NCI-H82 treated with DMSO at 0.1 percent for 48 hours (cell line): Measurements from ENCODE around the gene DCAF17.
"Not testable (repeated sequence)": the region's sequence is repeated elsewhere in the genome, so short reads cannot be mapped to it uniquely, and the experiment has no call there.

ENCODE experiments used
- DNase-seq: peaks from one replicate; lab custom pipeline; 2025; ENCODE audit not compliant: unreplicated experiment; lab: John Stamatoyannopoulos, UW

The DCAF17 gene

DNA sequence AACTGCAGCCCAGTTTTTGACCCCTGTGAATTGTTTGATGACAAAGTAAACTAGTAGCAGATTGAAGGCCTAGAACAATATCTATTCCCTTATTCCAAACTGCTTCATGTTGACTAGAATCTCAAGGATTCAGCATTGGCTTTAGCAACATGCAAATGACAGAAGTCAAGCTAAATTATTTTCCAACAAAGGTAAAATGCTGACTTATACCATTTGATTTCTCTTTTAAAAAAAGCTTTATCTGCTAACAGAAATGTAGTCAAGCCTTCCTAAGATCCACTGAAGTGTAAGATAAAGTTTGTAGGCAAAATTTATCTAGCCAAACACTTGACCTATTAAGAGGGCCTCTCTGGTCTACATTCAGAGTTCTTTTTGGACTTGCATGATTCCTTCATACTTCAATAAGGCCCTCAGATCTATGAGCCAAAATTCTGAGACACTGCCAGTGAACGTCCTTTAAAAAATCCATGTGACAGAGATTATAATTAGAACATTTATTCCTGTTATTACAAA lies 78.7 kb downstream of the DCAF17 start:
- no peak for DNase-seq

- no peak for DNase-seq
These were observed 79.7 kb downstream of the DCAF17 start for GRCh38 chr2:171513719-171514160.

- no peak for DNase-seq
These were observed 81.0 kb downstream of the DCAF17 start for GRCh38 chr2:171514908-171515582.

DNA sequence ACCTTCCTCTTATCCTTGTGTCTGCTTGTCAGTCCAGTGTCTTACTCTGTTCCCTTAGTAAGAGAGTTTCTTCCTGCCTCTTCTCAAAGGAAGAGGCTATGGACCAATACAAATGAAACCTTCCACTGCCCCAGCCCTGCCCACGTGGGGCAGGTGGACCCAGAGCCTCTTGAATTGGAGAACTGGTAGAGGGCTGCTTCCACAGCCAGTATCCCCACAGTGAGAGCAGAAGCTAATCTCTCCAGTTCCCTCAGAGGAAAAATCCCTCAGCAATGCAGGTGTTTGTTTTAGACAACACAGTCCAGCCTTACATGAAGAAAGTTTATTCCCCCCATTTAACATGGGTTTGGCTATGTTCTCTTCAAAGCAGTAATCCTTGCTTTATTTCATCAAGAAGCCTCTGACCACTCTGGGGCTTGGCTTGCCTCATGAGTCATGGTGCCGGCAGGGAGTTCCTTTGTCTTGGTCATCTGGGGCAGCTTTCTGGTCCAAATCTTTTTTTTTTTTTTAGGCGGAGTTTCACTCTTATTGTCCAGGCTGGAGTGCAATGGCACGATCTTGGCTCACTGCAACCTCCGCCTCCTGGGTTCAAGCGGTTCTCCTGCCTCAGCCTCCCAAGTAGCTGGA lies 81.8 kb downstream of the DCAF17 start:
- DNase-seq: no peak

DNA sequence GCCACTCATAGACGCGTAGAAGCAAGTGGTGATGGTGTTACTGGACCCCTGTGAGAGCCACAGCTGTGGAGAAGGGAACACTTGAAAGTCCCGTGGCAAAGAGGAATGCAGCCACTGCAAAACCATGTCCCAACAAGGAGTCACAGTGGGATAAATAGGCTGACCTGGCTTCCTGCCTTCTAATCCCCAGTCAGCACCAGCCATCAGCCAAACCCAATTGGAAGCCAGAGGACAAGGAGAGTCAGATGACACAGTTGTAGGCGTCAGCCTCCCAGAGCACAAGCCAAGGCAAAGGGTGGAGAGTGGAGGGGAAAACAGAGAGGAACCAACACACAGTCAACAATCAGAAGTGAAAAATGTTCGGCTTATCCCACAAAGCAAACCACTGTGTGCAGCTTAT lies 82.8 kb downstream of the DCAF17 start:
- DNase-seq: no peak

DNA sequence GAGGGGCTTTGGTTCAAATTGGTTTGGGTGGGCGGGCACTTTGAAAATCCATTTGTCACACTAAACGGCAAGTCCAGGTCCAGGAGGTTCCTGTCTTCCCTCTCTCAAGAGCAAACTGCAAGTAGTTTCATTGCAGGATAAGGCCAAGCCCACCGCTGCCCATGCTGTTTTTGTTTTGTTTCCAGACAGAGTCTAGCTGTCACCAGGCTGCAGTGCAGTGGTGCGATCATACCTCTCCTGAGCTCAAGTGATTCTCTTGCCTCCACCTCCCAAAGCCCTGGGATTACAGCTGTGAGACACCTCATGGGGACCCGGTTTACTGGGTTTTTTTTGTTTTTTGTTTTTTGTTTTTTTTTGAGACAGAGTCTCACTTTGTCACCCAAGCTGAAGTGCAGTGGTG lies 86.4 kb downstream of the DCAF17 start:
- DNase-seq: no peak

DNA sequence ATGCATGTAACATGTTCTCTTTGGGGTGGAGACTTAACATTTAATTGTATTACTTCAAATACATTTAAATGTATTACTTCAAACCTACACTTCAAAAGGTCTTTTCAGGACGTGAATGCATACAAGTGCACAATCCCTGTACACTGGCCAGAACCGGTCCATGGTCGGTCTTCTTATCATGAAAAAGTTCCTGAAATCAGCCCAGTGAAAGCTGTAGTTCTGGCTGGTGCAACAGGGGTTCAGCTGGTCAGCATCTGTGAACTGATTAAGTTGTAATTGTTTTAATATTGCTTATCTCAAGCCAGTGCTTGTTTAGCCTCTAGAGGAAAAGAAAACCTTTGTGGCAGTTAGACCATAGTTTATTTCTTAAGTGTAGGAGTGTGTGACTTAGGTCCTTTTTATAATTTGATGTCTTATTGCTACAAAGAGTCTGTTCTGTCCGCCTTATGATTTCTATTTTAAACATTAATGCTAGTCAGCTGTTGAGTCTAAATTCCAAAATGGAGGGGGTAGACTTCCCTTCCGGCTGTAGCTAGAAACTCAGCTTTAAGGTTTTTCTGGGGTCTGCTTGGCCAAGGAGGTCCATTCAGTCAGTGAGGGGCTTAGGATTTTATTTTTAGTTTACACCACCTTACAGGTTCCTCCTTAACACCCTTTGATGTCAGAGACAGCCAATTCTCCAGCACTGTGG lies 87.5 kb downstream of the DCAF17 start:
- DNase-seq: no peak

GRCh38 chr2:171522052-171522787 lies 88.2 kb downstream of the DCAF17 start, which contains the start of gene CYBRD1:
Gene CYBRD1, plus strand, starts transcription at chr2:171522474. Its CDS starts 72 bp downstream, at chr2:171522546.
- DNase-seq: no peak

GRCh38 chr2:171522788-171523087 lies 88.7 kb downstream of the DCAF17 start:
- DNase-seq: no peak

DNA sequence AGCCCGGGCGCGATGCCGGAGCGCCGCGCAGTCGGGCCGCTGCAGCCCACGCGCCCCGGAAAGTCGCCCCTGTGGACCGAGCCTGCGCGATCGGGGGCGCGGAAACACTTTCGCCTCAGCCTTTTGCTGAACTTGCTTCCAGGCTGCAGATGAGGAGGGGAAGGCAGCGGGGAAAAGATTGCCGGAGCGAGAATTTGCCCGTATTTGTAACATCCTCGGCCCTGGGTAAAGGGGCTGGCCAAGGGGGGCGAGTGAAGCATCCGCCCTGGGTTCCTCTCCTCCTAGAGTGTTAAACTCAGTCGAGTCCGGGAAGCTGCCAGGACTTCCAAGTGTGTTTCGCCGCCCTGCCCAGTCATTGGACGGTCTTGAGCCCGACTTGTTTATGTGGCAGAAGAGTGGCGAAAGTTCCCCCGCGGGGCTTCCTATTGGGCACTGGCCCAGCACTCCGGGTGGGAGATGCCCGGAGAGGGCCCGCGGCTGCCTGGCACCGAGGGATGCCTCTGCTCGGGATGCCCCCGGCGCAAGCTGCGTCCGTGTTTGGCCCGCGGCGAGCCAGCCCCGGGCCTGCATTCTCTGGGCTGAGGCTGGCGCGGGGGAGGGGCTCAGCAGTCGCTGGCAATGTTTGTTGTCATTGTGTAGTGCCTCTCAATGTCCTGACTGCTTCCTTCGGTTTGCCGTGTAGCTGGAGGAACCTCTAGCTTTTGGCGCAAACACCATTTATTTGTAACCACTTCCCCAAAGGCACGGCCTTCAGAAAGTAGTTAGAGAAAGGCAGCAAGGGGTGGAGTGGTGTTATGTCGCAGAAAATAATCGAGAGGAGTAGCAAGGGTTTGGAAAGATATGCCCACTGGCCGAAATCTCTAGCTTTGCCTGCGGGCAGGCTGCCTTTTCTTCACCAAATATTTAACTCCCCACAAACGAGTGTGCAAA lies 89.3 kb downstream of the DCAF17 start:
- DNase-seq: no peak

DNA sequence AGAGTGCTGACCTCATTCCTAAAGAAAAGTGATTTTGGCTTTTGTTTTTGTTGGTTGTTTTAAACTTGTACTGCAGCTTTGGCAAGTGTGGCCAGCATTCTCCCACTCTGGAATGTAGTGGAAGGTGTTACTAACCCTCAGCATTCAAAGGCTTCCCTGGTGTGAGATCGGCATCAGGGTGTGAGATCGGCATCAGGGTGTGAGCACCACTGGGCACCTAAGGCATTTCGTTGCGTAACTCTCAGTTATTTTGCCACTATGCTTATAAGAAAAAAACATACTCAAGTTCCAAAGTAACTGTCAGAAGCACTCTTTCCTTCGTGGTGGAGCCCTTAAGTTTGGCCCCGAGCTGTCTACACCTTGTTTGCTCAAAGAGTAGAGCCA lies 90.0 kb downstream of the DCAF17 start:
- no peak for DNase-seq

GRCh38 chr2:171529914-171530313 lies 95.9 kb downstream of the DCAF17 start:
- DNase-seq: no peak

GRCh38 chr2:171530378-171530777 lies 96.4 kb downstream of the DCAF17 start:
- no peak for DNase-seq

- DNase-seq: not testable (repeated sequence)
These were observed 96.8 kb downstream of the DCAF17 start for GRCh38 chr2:171530859-171531258.

GRCh38 chr2:171531291-171531690 lies 97.3 kb downstream of the DCAF17 start:
- no peak for DNase-seq

GRCh38 chr2:171531836-171532450 lies 97.9 kb downstream of the DCAF17 start:
- DNase-seq: no peak

- no peak for DNase-seq
These were observed 99.3 kb downstream of the DCAF17 start for GRCh38 chr2:171533331-171533730.
